GM12878 (cell line): ENCODE results near the gene FARS2. TPM values are rescaled to one million over a fixed set of nuclear protein-coding genes. Genes with fewer than 3 reads are reported as not detected.

ENCODE experiments used
- IKZF1 ChIP-seq: fragments of 450-650 bp; conservative IDR thresholded peaks from 2 replicates; pipeline ENCODE4 v1.6.1; 2017; ENCODE audit warnings: antibody characterized with exemption, mild to moderate bottlenecking
- IRF4 ChIP-seq: IDR thresholded peaks from 2 replicates; pipeline ENCODE4 v1.6.1; 2011; ENCODE audit warnings: low read depth, low read length
- MTA3 ChIP-seq: IDR thresholded peaks from 2 replicates; pipeline ENCODE4 v1.6.1; 2012; ENCODE audit warnings: low read length, inconsistent platforms, borderline replicate concordance
- SPI1 ChIP-seq: IDR thresholded peaks from 2 replicates; pipeline ENCODE4 v1.6.1; 2011; ENCODE audit warnings: low read depth, mild to moderate bottlenecking, low read length, moderate library complexity, borderline replicate concordance; ENCODE audit not compliant: insufficient read depth
- SUZ12 ChIP-seq: fragments of 200-600 bp; sonication (generic); IDR thresholded peaks from one replicate; pipeline ENCODE4 v1.6.1; 2018; ENCODE audit warnings: antibody characterized with exemption, mild to moderate bottlenecking; ENCODE audit not compliant: unreplicated experiment
- ZNF384 ChIP-seq: IDR thresholded peaks from 2 replicates; pipeline ENCODE4 v1.6.1; 2012; ENCODE audit warnings: low read depth, mild to moderate bottlenecking, low read length, improper control_type of control experiment, borderline replicate concordance
- polyA plus RNA-seq, 11 experiments: library from polyadenylated mRNA; depleted of rRNA in 4 of 11; unstranded in 6 of 11; stranded (reverse) in 5 of 11; fragments of >200 nt; fragmentation: Nextera tagmentation in 4 of 11; fragmentation: Illumina TruSeq in 1 of 11; extraction: Ambion mirVana in 4 of 11; extraction: Trizol in 1 of 11; gene quantifications; 1 replicate in 1 of 11; 2 replicates in 10 of 11; pipeline versions ENCODE4 v1.2.1 to v1.2.3, GENCODE V29; 2011 to 2016; ENCODE audit warnings: inconsistent platforms in 2 of 11, missing spikeins in 2 of 11, low read depth in 1 of 11
- total RNA-seq, 4 experiments: library from RNA; depleted of rRNA in 3 of 4; stranded (reverse); fragments of >200 nt in 3 of 4; fragmentation: Illumina TruSeq in 1 of 4; extraction: Trizol in 1 of 4; gene quantifications; 2 replicates each; pipeline versions ENCODE4 v1.2.1 to v1.2.3, GENCODE V29; 2013 to 2021
- TF ChIP-seq, protein P1 (sequence below): fragments of 450-650 bp; formaldehyde crosslinking; IDR thresholded peaks from 2 replicates; pipeline ENCODE4 v1.4.0; 2020; ENCODE audit warnings: mild to moderate bottlenecking, moderate library complexity
- TF ChIP-seq, protein P2 (sequence below): fragments of 150-350 bp; IDR thresholded peaks from 2 replicates; pipeline ENCODE4 v1.6.1; 2014; ENCODE audit warnings: mild to moderate bottlenecking, low read depth, low read length

FARS2 gene
- total and polyA plus RNA-seq, 10 of the 15 experiments (the other 5 are each of a cell fraction or from before 2014, with no cell fraction given) = 16.8 to 46.7 (median 25.6) TPM

DNA sequence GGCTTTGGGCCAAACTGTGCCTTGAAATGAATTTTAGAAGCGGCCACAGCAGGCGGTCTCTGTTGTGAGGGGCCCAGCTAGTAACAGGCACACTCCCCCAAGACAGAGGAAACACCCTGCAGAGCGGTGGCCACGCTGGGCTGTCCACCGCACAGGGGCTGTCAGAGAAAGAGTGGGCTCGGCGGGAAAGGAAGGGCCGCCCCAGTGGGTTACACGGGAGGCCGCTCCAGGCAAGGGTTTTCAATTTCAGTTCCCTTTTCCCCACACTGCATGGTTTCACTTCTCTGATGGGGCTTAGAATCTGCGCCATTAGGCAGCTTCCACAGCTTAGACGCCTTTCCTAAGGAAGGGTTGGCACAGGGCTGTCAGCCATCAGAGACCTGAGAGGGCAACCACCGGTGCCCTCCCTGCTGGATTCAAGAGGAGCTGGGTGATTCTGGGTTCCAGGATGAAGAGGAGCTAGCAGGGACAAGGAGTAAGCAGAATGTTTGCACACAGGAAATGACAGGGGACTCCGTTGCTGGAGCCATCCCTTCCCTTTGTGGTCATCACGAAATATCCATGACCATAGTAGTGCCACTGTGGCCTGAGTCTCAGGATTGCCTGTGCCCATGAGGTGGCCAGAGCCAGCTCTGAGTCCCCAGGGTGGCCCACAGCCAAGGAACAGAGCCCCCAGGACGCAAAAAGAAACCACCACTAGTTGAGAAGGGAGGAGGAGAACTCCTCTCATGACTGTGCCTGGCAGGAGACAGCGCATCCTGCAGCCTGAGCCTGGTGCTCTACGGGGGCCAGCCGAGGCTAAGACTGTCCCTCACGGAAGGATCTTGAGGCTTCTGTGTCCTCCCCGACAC is 462.8 kb downstream of the FARS2 start (continued):
- TF ChIP-seq IRF4 = peak; percentile 94
- TF ChIP-seq ZNF384 = no peak
- TF ChIP-seq MTA3 = peak; percentile 83; the same call in 1 of the 2 replicates
- TF ChIP-seq SUZ12 = no peak
- TF ChIP-seq, protein P1, sequence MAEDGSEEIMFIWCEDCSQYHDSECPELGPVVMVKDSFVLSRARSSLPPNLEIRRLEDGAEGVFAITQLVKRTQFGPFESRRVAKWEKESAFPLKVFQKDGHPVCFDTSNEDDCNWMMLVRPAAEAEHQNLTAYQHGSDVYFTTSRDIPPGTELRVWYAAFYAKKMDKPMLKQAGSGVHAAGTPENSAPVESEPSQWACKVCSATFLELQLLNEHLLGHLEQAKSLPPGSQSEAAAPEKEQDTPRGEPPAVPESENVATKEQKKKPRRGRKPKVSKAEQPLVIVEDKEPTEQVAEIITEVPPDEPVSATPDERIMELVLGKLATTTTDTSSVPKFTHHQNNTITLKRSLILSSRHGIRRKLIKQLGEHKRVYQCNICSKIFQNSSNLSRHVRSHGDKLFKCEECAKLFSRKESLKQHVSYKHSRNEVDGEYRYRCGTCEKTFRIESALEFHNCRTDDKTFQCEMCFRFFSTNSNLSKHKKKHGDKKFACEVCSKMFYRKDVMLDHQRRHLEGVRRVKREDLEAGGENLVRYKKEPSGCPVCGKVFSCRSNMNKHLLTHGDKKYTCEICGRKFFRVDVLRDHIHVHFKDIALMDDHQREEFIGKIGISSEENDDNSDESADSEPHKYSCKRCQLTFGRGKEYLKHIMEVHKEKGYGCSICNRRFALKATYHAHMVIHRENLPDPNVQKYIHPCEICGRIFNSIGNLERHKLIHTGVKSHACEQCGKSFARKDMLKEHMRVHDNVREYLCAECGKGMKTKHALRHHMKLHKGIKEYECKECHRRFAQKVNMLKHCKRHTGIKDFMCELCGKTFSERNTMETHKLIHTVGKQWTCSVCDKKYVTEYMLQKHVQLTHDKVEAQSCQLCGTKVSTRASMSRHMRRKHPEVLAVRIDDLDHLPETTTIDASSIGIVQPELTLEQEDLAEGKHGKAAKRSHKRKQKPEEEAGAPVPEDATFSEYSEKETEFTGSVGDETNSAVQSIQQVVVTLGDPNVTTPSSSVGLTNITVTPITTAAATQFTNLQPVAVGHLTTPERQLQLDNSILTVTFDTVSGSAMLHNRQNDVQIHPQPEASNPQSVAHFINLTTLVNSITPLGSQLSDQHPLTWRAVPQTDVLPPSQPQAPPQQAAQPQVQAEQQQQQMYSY (CRISPR knock-in tag) = no peak
- TF ChIP-seq IKZF1 = peak; percentile 99
- TF ChIP-seq SPI1 = peak; percentile 100
- TF ChIP-seq, protein P2, sequence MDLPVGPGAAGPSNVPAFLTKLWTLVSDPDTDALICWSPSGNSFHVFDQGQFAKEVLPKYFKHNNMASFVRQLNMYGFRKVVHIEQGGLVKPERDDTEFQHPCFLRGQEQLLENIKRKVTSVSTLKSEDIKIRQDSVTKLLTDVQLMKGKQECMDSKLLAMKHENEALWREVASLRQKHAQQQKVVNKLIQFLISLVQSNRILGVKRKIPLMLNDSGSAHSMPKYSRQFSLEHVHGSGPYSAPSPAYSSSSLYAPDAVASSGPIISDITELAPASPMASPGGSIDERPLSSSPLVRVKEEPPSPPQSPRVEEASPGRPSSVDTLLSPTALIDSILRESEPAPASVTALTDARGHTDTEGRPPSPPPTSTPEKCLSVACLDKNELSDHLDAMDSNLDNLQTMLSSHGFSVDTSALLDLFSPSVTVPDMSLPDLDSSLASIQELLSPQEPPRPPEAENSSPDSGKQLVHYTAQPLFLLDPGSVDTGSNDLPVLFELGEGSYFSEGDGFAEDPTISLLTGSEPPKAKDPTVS = no peak
